ENCODE data around the gene SNX1.

Gene SNX1

GRCh38 chr15:64133623-64134344 lies 38.0 kb downstream of the SNX1 start:
- no peak for TF ChIP-seq CTCF (IDR thresholded peaks at IDR 0.05; ENCODE audit: borderline replicate concordance, insufficient read depth, low read depth, low read length)
- H3K4me3 ChIP-seq (ENCODE audit: low read depth, low read length): no peak overlapping the region

- no peak overlapping the region for H3K4me3 ChIP-seq (ENCODE audit: low read depth, low read length)
- TF ChIP-seq CTCF (IDR thresholded peaks at IDR 0.05; ENCODE audit: borderline replicate concordance, insufficient read depth, low read depth, low read length): no peak
These were observed 38.6 kb downstream of the SNX1 start for GRCh38 chr15:64134345-64134829.

GRCh38 chr15:64136347-64136746 lies 40.6 kb downstream of the SNX1 start:
- TF ChIP-seq CTCF (IDR thresholded peaks at IDR 0.05; ENCODE audit: borderline replicate concordance, insufficient read depth, low read depth, low read length): no peak

GRCh38 chr15:64137226-64137833 lies 41.5 kb downstream of the SNX1 start:
- no peak overlapping the region for H3K4me3 ChIP-seq (ENCODE audit: low read depth, low read length)
- TF ChIP-seq CTCF (IDR thresholded peaks at IDR 0.05; ENCODE audit: borderline replicate concordance, insufficient read depth, low read depth, low read length): no peak

More at GRCh38 chr15:64136347-64136746, 40.6 kb downstream of the SNX1 start:
- no peak overlapping the region for H3K4me3 ChIP-seq (ENCODE audit: low read depth, low read length)

GRCh38 chr15:64138331-64138941 lies 42.7 kb downstream of the SNX1 start:
- TF ChIP-seq CTCF (IDR thresholded peaks at IDR 0.05; ENCODE audit: borderline replicate concordance, insufficient read depth, low read depth, low read length): no peak
- no peak overlapping the region for H3K4me3 ChIP-seq (ENCODE audit: low read depth, low read length)

GRCh38 chr15:64141798-64142512 lies 46.2 kb downstream of the SNX1 start:
- TF ChIP-seq CTCF (IDR thresholded peaks at IDR 0.05; ENCODE audit: borderline replicate concordance, insufficient read depth, low read depth, low read length): no peak
- no peak overlapping the region for H3K4me3 ChIP-seq (ENCODE audit: low read depth, low read length)
